ENCODE data around the gene ACSL5.

ACSL5 gene

DNA sequence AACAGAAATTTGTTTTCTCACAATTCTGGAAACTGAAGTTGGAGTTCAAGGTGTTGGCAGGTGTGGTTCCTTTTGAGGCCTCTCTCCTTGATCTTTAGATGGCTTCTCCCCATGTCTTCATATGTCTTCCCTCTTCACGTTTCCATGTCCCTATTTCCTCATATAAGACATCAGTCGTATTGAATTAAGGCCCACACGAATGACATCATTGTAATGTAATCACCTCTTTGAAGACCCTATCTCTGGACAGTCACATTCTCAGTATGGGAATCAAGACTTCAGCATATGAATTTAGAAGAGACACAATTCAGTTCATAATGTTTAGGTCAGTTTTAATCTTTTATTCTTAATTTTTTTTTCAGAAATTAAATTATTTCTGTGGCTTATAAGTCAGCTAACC, 92.9 kb downstream of the ACSL5 start:
- no peak for DNase-seq (ENCODE audit: low spot score)

DNA sequence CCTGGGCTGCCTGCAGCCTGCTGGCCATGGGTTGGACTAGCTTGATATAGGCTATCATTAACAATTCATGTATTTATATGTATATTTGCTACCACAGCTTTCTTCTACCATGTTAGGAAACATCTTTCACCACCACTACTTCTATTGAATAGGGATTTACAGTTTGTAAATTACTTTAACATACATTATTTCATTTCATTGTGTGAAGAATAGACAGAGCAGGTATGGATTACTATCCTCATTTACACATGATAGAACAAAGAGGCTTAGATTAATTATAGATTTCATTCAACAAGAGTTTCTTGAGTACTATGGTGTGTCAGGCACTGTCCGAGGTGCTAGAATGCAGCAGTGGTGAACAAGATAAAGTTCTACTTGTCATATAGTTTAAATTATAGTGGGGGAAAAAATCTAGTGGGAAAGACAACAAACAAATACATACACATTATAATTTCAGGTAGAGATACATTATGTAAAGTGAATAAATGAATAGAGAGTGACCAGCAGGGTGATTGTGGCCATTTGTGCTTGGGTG, 93.7 kb downstream of the ACSL5 start:
- DNase-seq (ENCODE audit: low spot score): no peak

DNA sequence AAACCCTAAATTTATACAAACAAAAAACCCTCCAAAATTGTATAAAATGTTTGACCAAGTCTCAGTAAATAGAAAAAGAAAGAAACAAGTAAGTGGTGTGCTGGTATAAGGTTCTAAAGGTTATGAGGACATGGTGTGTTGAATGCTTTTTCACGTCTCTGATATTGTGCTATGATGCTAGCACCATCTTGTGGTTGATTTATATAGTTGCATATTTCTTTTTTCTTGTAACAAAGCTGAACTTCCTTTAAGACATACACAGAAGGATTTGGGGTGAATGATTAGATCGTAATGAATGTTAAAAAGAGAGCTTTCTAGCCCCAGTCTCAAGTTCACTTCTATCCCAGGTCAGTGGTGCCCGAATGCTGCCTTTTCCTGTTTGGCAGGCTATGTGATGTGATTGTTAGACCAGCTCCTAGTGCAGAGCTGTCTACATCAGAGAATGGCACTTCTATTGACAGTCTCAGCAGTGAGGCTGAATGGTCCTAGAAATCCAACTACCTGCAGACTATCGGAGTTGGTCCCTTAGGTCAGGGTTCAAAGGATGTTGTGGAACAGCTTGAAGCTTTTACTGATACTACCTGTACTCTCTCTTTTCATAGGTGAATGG, 98.1 kb downstream of the ACSL5 start:
- peak; percentile 31 for DNase-seq (ENCODE audit: low spot score)

DNA sequence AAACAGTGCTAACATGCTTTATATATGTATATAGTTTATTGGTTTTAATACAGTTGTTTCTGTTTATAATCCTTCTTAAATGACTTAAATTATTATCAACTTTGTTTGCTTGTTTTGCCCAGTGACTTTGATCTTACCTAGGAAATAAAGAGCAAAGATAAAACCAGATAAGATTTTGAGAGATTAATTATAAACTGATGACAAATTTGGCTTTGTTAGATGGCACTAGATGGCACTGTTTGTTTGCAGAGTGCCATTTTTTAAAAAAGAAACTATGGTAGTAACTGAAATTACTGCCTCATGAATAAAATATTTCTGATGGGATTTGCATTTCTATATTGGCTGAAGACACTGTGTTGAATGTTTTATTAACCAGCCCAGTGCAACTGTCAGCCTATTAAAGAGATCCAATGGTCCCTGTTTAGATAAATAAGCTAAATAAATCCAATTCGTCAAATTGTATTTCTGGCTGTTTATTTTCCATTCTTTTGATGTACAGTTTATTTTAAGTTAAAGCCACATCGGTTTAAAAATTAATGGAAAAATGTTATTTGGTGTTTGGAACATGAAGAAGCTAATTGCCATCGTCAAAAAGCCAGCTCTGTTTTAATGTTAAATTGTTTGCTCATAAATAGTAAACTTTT, 101.8 kb downstream of the ACSL5 start:
- DNase-seq (ENCODE audit: low spot score): no peak
